ENCODE measurements around the gene C5.

C5 gene

GRCh38 chr9:120982836-120983235 is 67.2 kb downstream of the C5 start:
- Histone ChIP-seq H3K27ac (ENCODE audit: low read length) (no peak overlapping the region), H3K4me1 (ENCODE audit: low read length) (no peaks in the 10 kb centered on the region), H3K9me3 (replicated peaks; ENCODE audit: insufficient read depth, low read length) (no peaks in the 10 kb centered on the region), H3K4me2 (ENCODE audit: low read depth, low read length) (no peak overlapping the region), H3K9me2 (replicated peaks; ENCODE audit: insufficient read depth, low read length) (no peaks in the 10 kb centered on the region), H3K27me3 (replicated peaks; ENCODE audit: insufficient read depth, low read length) (no peaks in the 10 kb centered on the region), H3K4me3 (ENCODE audit: low read length) (no peak overlapping the region), H3K9ac (ENCODE audit: low read length) (no peak overlapping the region), H2AFZ (ENCODE audit: low read length) (no peak overlapping the region), H3K79me2 (ENCODE audit: low read length) (no peaks in the 10 kb centered on the region), H3F3A (ENCODE audit: insufficient read depth, low read length) (peaks cover 3% of the 10 kb centered on the region; the same call in 1 of the 2 replicates), H3K36me3 (replicated peaks; ENCODE audit: insufficient read depth, low read length) (no peaks in the 10 kb centered on the region), H4K20me1 (ENCODE audit: insufficient read depth, low read length) (no peaks in the 10 kb centered on the region)
- TF ChIP-seq EZH2 (optimal IDR thresholded peaks at IDR 0.05; ENCODE audit: low read depth, low read length) (no peak), CTCF (IDR thresholded peaks at IDR 0.05; ENCODE audit: low read length) (no peak), EZH2phosphoT487 (IDR thresholded peaks at IDR 0.05; ENCODE audit: low read length) (no peak)
- no peak for DNase-seq

GRCh38 chr9:120980951-120981350 is 69.1 kb downstream of the C5 start:
- H3K36me3 ChIP-seq (replicated peaks; ENCODE audit: insufficient read depth, low read length) = no peaks in the 10 kb centered on the region
- H3F3A ChIP-seq (ENCODE audit: insufficient read depth, low read length) = peaks cover 3% of the 10 kb centered on the region; the same call in 1 of the 2 replicates
- no peak overlapping the region for H3K27ac ChIP-seq (ENCODE audit: low read length)
- no peak overlapping the region for H3K4me2 ChIP-seq (ENCODE audit: low read depth, low read length)
- no peaks in the 10 kb centered on the region for H3K79me2 ChIP-seq (ENCODE audit: low read length)
- DNase-seq = no peak
- no peaks in the 10 kb centered on the region for H4K20me1 ChIP-seq (ENCODE audit: insufficient read depth, low read length)
- no peaks in the 10 kb centered on the region for H3K4me1 ChIP-seq (ENCODE audit: low read length)
- TF ChIP-seq EZH2phosphoT487 (IDR thresholded peaks at IDR 0.05; ENCODE audit: low read length) (no peak), EZH2 (optimal IDR thresholded peaks at IDR 0.05; ENCODE audit: low read depth, low read length) (no peak), CTCF (IDR thresholded peaks at IDR 0.05; ENCODE audit: low read length) (no peak)
- H3K4me3 ChIP-seq (ENCODE audit: low read length) = no peak overlapping the region
- no peak overlapping the region for H2AFZ ChIP-seq (ENCODE audit: low read length)
- no peaks in the 10 kb centered on the region for H3K9me3 ChIP-seq (replicated peaks; ENCODE audit: insufficient read depth, low read length)
- H3K27me3 ChIP-seq (replicated peaks; ENCODE audit: insufficient read depth, low read length) = no peaks in the 10 kb centered on the region
- no peaks in the 10 kb centered on the region for H3K9me2 ChIP-seq (replicated peaks; ENCODE audit: insufficient read depth, low read length)
- no peak overlapping the region for H3K9ac ChIP-seq (ENCODE audit: low read length)

GRCh38 chr9:120979797-120980196 is 70.3 kb downstream of the C5 start:
- TF ChIP-seq EZH2phosphoT487 (IDR thresholded peaks at IDR 0.05; ENCODE audit: low read length) (no peak), CTCF (IDR thresholded peaks at IDR 0.05; ENCODE audit: low read length) (no peak), EZH2 (optimal IDR thresholded peaks at IDR 0.05; ENCODE audit: low read depth, low read length) (no peak)
- DNase-seq = no peak
- Histone ChIP-seq H3K4me1 (ENCODE audit: low read length) (peaks cover 4% of the 10 kb centered on the region), H4K20me1 (ENCODE audit: insufficient read depth, low read length) (no peaks in the 10 kb centered on the region), H3K36me3 (replicated peaks; ENCODE audit: insufficient read depth, low read length) (no peaks in the 10 kb centered on the region), H2AFZ (ENCODE audit: low read length) (no peak overlapping the region), H3K4me2 (ENCODE audit: low read depth, low read length) (no peak overlapping the region), H3K4me3 (ENCODE audit: low read length) (no peak overlapping the region), H3K27me3 (replicated peaks; ENCODE audit: insufficient read depth, low read length) (no peaks in the 10 kb centered on the region), H3K27ac (ENCODE audit: low read length) (no peak overlapping the region), H3F3A (ENCODE audit: insufficient read depth, low read length) (no peaks in the 10 kb centered on the region), H3K79me2 (ENCODE audit: low read length) (no peaks in the 10 kb centered on the region), H3K9me3 (replicated peaks; ENCODE audit: insufficient read depth, low read length) (no peaks in the 10 kb centered on the region), H3K9me2 (replicated peaks; ENCODE audit: insufficient read depth, low read length) (no peaks in the 10 kb centered on the region), H3K9ac (ENCODE audit: low read length) (no peak overlapping the region)

All from MM.1S (cell line).